ENCODE results near the gene GPR25. TPM values are rescaled to one million over a fixed set of nuclear protein-coding genes. Genes with fewer than 3 reads are reported as not detected.

Gene GPR25
- total RNA-seq, 1 donor from 2014 or later, result not detected

DNA sequence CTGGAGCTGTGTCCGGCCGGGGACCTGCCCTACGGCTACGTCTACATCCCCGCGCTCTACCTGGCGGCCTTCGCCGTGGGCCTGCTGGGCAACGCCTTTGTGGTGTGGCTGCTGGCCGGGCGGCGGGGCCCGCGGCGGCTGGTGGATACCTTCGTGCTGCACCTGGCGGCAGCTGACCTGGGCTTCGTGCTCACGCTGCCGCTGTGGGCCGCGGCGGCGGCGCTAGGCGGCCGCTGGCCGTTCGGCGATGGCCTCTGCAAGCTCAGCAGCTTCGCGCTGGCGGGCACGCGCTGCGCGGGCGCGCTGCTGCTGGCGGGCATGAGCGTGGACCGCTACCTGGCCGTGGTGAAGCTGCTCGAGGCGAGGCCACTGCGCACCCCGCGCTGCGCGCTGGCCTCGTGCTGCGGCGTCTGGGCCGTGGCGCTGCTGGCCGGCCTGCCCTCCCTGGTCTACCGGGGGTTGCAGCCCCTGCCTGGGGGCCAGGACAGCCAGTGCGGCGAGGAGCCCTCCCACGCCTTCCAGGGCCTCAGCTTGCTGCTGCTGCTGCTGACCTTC is 412 bp downstream of the GPR25 start:
- no peak for DNase-seq (ENCODE audit: extremely low read depth, low read depth, low spot score)

DNA sequence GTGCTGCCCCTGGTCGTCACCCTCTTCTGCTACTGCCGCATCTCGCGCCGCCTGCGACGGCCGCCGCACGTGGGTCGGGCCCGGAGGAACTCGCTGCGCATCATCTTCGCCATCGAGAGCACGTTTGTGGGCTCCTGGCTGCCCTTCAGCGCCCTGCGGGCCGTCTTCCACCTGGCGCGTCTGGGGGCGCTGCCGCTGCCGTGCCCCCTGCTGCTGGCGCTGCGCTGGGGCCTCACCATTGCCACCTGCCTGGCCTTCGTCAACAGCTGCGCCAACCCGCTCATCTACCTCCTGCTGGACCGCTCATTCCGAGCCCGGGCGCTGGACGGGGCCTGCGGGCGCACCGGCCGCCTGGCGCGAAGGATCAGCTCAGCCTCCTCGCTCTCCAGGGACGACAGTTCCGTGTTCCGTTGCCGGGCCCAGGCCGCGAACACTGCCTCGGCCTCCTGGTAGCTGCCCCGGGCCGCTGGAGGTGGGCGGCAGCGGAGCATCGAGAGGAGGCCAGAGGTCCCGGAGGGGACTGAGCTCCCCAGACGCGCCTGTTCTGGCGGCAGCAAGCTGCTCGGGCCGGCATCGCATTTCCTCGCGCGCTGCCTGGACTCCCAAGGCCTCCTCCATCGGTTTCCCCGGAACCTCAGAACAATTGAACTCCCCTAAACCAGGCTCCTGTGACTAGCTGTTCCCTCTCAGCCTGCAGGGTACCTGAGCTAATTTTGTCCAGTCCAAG is 1.1 kb downstream of the GPR25 start:
- DNase-seq (ENCODE audit: extremely low read depth, low read depth, low spot score), result no peak

DNA sequence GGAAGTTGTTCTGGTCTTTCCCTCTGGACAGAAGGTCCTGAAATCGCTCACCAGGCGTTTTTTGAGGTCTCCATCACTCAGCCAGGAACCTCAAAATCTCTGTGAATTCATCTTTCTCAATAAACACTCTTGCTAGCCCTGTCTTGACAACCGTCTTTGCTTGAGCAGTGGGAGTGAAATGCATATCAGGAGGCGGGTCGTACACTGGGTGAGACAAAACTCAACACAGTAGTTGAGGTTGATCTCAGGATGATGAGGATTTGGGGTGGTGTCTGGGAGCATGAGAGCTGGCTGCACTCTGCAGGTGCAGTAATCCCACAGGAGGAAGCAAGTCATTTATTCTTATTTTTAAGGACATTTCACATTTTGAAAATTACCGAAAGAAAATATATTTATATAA is 1.9 kb downstream of the GPR25 start:
- DNase-seq (ENCODE audit: extremely low read depth, low read depth, low spot score), result no peak

DNA sequence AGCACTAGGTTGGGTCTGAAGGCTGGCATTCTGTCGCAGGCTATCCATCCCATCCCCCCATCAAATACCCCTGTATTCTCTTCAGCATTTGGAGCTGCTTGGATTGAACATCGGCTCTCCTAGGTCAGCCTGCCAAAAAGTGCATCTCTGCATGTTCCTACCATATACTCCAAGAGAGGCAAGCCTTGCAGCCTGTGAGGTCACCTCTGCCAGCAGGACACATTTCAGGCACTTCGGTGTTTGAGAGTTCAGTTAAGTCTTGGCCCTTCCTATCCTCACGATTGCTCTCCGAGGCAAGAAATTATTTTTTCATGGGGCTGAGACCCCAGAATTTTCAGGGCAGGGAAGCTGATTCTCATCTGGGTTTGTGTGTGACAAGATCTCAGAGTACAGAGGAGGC is 2.6 kb downstream of the GPR25 start:
- DNase-seq (ENCODE audit: extremely low read depth, low read depth, low spot score), result no peak

- DNase-seq (ENCODE audit: extremely low read depth, low read depth, low spot score), result no peak
These were observed 4.2 kb downstream of the GPR25 start for GRCh38 chr1:200877010-200877409.

- no peak for DNase-seq (ENCODE audit: extremely low read depth, low read depth, low spot score)
These were observed 5.2 kb downstream of the GPR25 start for GRCh38 chr1:200877839-200878551.

GRCh38 chr1:200880212-200880611 is 7.4 kb downstream of the GPR25 start:
- no peak for DNase-seq (ENCODE audit: extremely low read depth, low read depth, low spot score)

GRCh38 chr1:200883118-200883517 is 10.3 kb downstream of the GPR25 start:
- no peak for DNase-seq (ENCODE audit: extremely low read depth, low read depth, low spot score)

DNA sequence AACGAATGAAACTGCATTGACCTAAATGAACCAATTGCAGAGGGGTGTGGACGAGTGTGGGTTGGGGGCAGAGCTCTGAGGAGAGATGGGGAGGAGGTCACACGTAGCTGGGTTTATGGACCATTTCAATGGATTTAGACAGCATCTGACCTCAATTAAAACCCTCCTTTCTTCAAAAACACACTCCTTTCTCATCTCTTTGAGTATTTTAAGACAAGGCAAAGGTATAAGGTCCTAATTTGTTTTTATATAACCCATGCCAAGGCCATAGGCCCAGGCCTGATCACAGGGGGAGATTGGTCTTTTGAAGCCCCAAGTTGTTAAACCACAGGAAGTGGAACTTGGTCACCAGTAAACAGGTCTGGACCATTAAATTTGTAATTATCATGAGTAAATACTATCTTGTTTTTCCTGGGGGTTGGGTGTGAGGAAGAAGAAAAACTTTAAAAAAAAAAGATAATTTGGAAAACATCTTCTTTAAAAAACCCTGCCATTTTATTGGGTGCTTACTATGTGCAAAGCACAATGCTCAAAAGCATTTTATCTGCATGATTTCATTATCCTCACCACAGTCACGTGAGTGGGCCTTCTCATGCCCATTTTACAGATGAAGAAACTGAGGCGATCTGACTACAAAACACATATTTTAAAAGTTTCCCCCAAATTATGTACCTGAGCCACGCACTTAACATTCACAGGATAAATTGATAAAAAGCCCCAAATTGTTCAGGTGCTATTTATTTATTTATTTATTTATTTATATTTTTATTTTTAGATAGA is 13.0 kb downstream of the GPR25 start:
- no peak for DNase-seq (ENCODE audit: extremely low read depth, low read depth, low spot score)

GRCh38 chr1:200886594-200886993 is 13.8 kb downstream of the GPR25 start:
- DNase-seq (ENCODE audit: extremely low read depth, low read depth, low spot score), result no peak

DNA sequence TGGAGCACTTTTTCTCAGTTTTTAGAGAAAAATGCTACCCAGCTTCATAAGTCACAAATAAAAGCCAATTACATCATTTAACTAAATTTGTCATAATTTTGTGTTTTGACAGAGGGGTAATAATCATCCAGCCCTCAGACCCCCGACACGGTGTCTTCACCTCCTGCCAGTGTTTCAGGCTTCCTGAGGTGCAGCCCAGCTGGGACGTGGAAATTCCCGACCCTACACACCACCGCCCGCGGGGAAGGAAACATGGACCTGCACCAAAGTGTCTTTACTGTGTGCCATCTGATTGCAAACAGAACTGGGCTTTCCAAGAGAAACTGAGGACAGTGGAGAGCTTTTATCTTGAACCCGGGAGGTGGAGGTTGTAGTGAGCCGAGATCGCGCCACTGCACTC is 14.3 kb downstream of the GPR25 start:
- no peak for DNase-seq (ENCODE audit: extremely low read depth, low read depth, low spot score)

GRCh38 chr1:200887772-200888348 is 15.1 kb downstream of the GPR25 start:
- DNase-seq (ENCODE audit: extremely low read depth, low read depth, low spot score), result no peak

DNA sequence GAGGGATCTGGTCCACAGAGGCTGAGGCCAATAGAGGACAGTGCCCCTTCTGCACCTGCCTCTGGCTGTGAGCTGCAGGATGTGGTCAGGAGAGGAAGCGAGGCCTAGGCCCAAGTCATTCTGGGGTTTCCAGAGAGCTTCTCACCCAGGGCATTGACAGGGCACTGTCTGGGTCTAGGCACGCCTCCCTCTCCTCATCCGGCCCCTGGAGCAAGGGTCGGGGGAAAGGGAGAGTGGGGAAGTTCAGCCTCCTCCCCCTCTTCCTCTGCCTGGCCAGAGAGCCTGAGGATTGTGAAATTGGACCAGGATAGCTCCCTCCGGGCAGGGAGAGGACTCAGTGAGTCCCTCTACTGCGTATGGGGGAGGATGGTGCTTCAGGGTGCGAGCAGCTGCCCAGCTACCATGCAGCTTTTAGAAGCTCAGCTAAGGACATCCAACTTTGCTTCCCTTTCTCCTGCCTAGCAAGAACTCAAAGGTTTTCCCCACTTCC is 15.6 kb downstream of the GPR25 start:
- no peak for DNase-seq (ENCODE audit: extremely low read depth, low read depth, low spot score)

DNA sequence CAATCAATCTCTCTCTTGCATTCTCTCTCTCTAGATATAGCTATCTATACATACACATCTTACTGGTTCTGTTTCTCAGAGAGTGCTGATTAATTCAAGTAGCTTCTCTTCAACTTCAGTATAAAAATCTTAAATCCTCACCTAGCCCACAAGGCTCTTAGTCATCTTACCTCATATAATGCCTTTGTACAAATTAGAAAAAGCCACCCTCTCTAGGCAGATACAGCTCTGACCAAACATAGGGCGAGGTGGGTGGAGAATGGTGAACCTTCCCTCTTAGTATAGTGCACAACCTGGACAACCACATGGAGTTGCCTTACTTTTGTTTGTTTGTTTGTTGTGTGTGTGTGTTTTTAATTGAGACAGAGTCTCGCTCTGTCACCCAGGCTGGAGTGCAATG is 16.8 kb downstream of the GPR25 start:
- no peak for DNase-seq (ENCODE audit: extremely low read depth, low read depth, low spot score)

- DNase-seq (ENCODE audit: extremely low read depth, low read depth, low spot score), result no peak
These were observed 17.2 kb downstream of the GPR25 start for GRCh38 chr1:200890027-200890426.

- DNase-seq (ENCODE audit: extremely low read depth, low read depth, low spot score), result no peak
These were observed 18.3 kb downstream of the GPR25 start for GRCh38 chr1:200890818-200891773.

GRCh38 chr1:200891774-200892157 is 19.0 kb downstream of the GPR25 start:
- no peak for DNase-seq (ENCODE audit: extremely low read depth, low read depth, low spot score)

- no peak for DNase-seq (ENCODE audit: extremely low read depth, low read depth, low spot score)
These were observed 19.8 kb downstream of the GPR25 start for GRCh38 chr1:200892546-200892945.

GRCh38 chr1:200892958-200893357 is 20.2 kb downstream of the GPR25 start:
- no peak for DNase-seq (ENCODE audit: extremely low read depth, low read depth, low spot score)

- no peak for DNase-seq (ENCODE audit: extremely low read depth, low read depth, low spot score)
These were observed 20.7 kb downstream of the GPR25 start for GRCh38 chr1:200893411-200893901.

All from glomerular endothelial cell (primary cell).